ENCODE measurements around the gene AVPR2. TPM values are rescaled to one million over a fixed set of nuclear protein-coding genes. Genes with fewer than 3 reads are reported as not detected.

AVPR2 gene
- total RNA-seq, 1 donor from 2014 or later, result 0.77 TPM

DNA sequence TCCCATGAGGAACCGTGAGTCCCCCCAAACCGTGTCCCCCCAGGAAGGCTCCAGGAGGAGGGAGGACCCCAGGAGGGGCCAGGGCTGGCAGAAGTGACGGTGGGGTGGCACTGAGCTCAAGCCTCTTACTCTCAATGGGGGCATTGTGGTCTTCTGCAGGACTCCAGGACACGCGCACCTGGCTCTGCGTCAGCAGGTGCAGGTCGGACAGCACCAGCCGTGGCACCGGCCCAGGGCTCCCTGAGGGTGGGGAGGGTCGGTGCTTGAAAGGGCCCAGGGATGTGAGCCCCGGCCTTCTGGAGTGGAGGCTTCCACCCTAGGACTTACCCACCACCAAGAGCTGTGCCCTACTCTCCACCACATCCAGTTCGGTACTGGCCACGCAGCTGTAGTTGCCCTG lies 36.8 kb upstream of the AVPR2 start:
- no peak overlapping the region for H3K4me3 Mint-ChIP-seq (ENCODE audit: unreplicated experiment)
- no peaks in the 10 kb centered on the region for H3K4me1 Mint-ChIP-seq (ENCODE audit: unreplicated experiment)
- no peak overlapping the region for H3K27ac Mint-ChIP-seq (ENCODE audit: unreplicated experiment)
- no peaks in the 10 kb centered on the region for H3K27me3 Mint-ChIP-seq (ENCODE audit: unreplicated experiment)
- no peaks in the 10 kb centered on the region for H3K36me3 Mint-ChIP-seq (ENCODE audit: low read depth, unreplicated experiment)
- TF ChIP-seq CTCF (IDR thresholded peaks at IDR 0.05; ENCODE audit: unreplicated experiment), result no peak
- no peaks in the 10 kb centered on the region for H3K9me3 Mint-ChIP-seq (ENCODE audit: unreplicated experiment)
- no peak for DNase-seq (ENCODE audit: low spot score)

GRCh38 chrX:153868576-153869472 lies 35.6 kb upstream of the AVPR2 start:
- no peak for DNase-seq (ENCODE audit: low spot score)
- Mint-ChIP-seq H3K27me3 (ENCODE audit: unreplicated experiment) (no peaks in the 10 kb centered on the region), H3K36me3 (ENCODE audit: low read depth, unreplicated experiment) (no peaks in the 10 kb centered on the region), H3K27ac (ENCODE audit: unreplicated experiment) (no peak overlapping the region), H3K4me1 (ENCODE audit: unreplicated experiment) (no peaks in the 10 kb centered on the region), H3K4me3 (ENCODE audit: unreplicated experiment) (no peak overlapping the region), H3K9me3 (ENCODE audit: unreplicated experiment) (no peaks in the 10 kb centered on the region)
- TF ChIP-seq CTCF (IDR thresholded peaks at IDR 0.05; ENCODE audit: unreplicated experiment), result no peak

GRCh38 chrX:153869473-153870287 lies 34.8 kb upstream of the AVPR2 start:
- no peaks in the 10 kb centered on the region for H3K36me3 Mint-ChIP-seq (ENCODE audit: low read depth, unreplicated experiment)
- H3K27ac Mint-ChIP-seq (ENCODE audit: unreplicated experiment), result no peak overlapping the region
- H3K4me1 Mint-ChIP-seq (ENCODE audit: unreplicated experiment), result peaks cover 1% of the 10 kb centered on the region
- peaks cover under 1% of the 10 kb centered on the region for H3K27me3 Mint-ChIP-seq (ENCODE audit: unreplicated experiment)
- no peak overlapping the region for H3K4me3 Mint-ChIP-seq (ENCODE audit: unreplicated experiment)
- DNase-seq (ENCODE audit: low spot score), result no peak
- TF ChIP-seq CTCF (IDR thresholded peaks at IDR 0.05; ENCODE audit: unreplicated experiment), result no peak
- no peaks in the 10 kb centered on the region for H3K9me3 Mint-ChIP-seq (ENCODE audit: unreplicated experiment)

DNA sequence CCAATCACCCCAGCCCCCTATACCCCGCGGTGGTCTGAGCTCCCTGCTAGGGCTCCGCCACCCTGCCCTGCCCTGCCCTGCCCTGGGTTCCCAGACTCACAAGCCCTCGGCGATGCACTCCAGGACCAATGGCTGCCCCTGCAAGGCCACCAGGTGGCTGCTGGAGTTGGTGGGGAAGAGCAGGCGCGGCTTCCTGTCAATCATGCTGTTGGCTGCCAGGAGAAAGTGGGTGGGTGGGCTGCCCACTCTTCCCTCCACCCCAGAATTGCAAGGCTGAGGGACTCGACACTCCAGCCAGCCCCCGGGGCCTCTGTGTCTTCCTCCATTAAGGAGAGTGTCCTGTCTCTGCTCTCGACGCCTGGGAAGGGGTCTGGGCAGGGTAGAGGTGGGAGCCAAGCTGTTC lies 34.2 kb upstream of the AVPR2 start:
- Mint-ChIP-seq H3K36me3 (ENCODE audit: low read depth, unreplicated experiment) (no peaks in the 10 kb centered on the region), H3K4me3 (ENCODE audit: unreplicated experiment) (no peak overlapping the region), H3K4me1 (ENCODE audit: unreplicated experiment) (peaks cover 4% of the 10 kb centered on the region), H3K27me3 (ENCODE audit: unreplicated experiment) (peaks cover 1% of the 10 kb centered on the region), H3K9me3 (ENCODE audit: unreplicated experiment) (no peaks in the 10 kb centered on the region), H3K27ac (ENCODE audit: unreplicated experiment) (no peak overlapping the region)
- DNase-seq (ENCODE audit: low spot score), result no peak
- TF ChIP-seq CTCF (IDR thresholded peaks at IDR 0.05; ENCODE audit: unreplicated experiment), result no peak

Measured in endothelial cell (in vitro differentiated cells).